ENCODE measurements around the gene CXCL14. TPM values are rescaled to one million over a fixed set of nuclear protein-coding genes. Genes with fewer than 3 reads are reported as not detected.

CXCL14 gene
- total RNA-seq, 1 experiment from 2014 or later, result not detected

- POLR2A ChIA-PET (ENCODE audit: low non-redundant PET), result no interaction called here
- BruUV-seq (replicated peaks), result no TSS peak
Measured at GRCh38 chr5:135599421-135600151, 20.8 kb upstream of the CXCL14 start.

GRCh38 chr5:135598691-135599395, 20.1 kb upstream of the CXCL14 start:
- BruUV-seq (replicated peaks), result no TSS peak
- CTCF ChIA-PET, result no interaction called here
- Histone ChIP-seq H3K4me3 (ENCODE audit: low read depth, low read length, poor library complexity, severe bottlenecking) (no peak overlapping the region), H3K27ac (ENCODE audit: low read depth, low read length, poor library complexity, severe bottlenecking) (no peak overlapping the region), H3K36me3 (ENCODE audit: insufficient read depth, low read length, poor library complexity, severe bottlenecking) (no peaks in the 10 kb centered on the region), H3K9me3 (ENCODE audit: low read depth, low read length, poor library complexity, severe bottlenecking) (no peaks in the 10 kb centered on the region), H3K4me1 (ENCODE audit: insufficient read depth, low read length, poor library complexity, severe bottlenecking) (no peaks in the 10 kb centered on the region), H3K27me3 (replicated peaks; ENCODE audit: insufficient read depth, low read depth, low read length, poor library complexity) (peaks cover 22% of the 10 kb centered on the region)
- no peak for DNase-seq (ENCODE audit: low spot score)
- TF ChIP-seq CTCF (conservative IDR thresholded peaks at IDR 0.05; ENCODE audit: low read depth, low read length) (no peak), EZH2 (IDR thresholded peaks at IDR 0.05; ENCODE audit: borderline replicate concordance, low read depth, low read length, poor library complexity, severe bottlenecking) (no peak)
- intact Hi-C loops (cut with micrococcal nuclease; ENCODE audit: unreplicated experiment), result no loop called here
- POLR2A ChIA-PET (ENCODE audit: low non-redundant PET), result no interaction called here

More at GRCh38 chr5:135599421-135600151, 20.8 kb upstream of the CXCL14 start:
- CTCF ChIA-PET, result no interaction called here
- H3K4me3 ChIP-seq (ENCODE audit: low read depth, low read length, poor library complexity, severe bottlenecking), result no peak overlapping the region
- H3K36me3 ChIP-seq (ENCODE audit: insufficient read depth, low read length, poor library complexity, severe bottlenecking), result no peaks in the 10 kb centered on the region
- TF ChIP-seq EZH2 (IDR thresholded peaks at IDR 0.05; ENCODE audit: borderline replicate concordance, low read depth, low read length, poor library complexity, severe bottlenecking) (no peak), CTCF (conservative IDR thresholded peaks at IDR 0.05; ENCODE audit: low read depth, low read length) (no peak)
- DNase-seq (ENCODE audit: low spot score), result no peak
- no peaks in the 10 kb centered on the region for H3K9me3 ChIP-seq (ENCODE audit: low read depth, low read length, poor library complexity, severe bottlenecking)
- H3K27ac ChIP-seq (ENCODE audit: low read depth, low read length, poor library complexity, severe bottlenecking), result no peak overlapping the region
- intact Hi-C loops (cut with micrococcal nuclease; ENCODE audit: unreplicated experiment), result no loop called here
- no peaks in the 10 kb centered on the region for H3K4me1 ChIP-seq (ENCODE audit: insufficient read depth, low read length, poor library complexity, severe bottlenecking)
- H3K27me3 ChIP-seq (replicated peaks; ENCODE audit: insufficient read depth, low read depth, low read length, poor library complexity), result peaks cover 26% of the 10 kb centered on the region

- CTCF ChIA-PET, result no interaction called here
- POLR2A ChIA-PET (ENCODE audit: low non-redundant PET), result no interaction called here
- Histone ChIP-seq H3K27ac (ENCODE audit: low read depth, low read length, poor library complexity, severe bottlenecking) (no peak overlapping the region), H3K36me3 (ENCODE audit: insufficient read depth, low read length, poor library complexity, severe bottlenecking) (no peaks in the 10 kb centered on the region), H3K27me3 (replicated peaks; ENCODE audit: insufficient read depth, low read depth, low read length, poor library complexity) (peaks cover 30% of the 10 kb centered on the region), H3K9me3 (ENCODE audit: low read depth, low read length, poor library complexity, severe bottlenecking) (no peaks in the 10 kb centered on the region), H3K4me1 (ENCODE audit: insufficient read depth, low read length, poor library complexity, severe bottlenecking) (no peaks in the 10 kb centered on the region), H3K4me3 (ENCODE audit: low read depth, low read length, poor library complexity, severe bottlenecking) (no peak overlapping the region)
- BruUV-seq (replicated peaks), result no TSS peak
- DNase-seq (ENCODE audit: low spot score), result no peak
- intact Hi-C loops (cut with micrococcal nuclease; ENCODE audit: unreplicated experiment), result no loop called here
- TF ChIP-seq CTCF (conservative IDR thresholded peaks at IDR 0.05; ENCODE audit: low read depth, low read length) (no peak), EZH2 (IDR thresholded peaks at IDR 0.05; ENCODE audit: borderline replicate concordance, low read depth, low read length, poor library complexity, severe bottlenecking) (no peak)
Measured at GRCh38 chr5:135596788-135597187, 18.0 kb upstream of the CXCL14 start.
